ENCODE data around the gene IL10RB. TPM values are rescaled to one million over a fixed set of nuclear protein-coding genes. Genes with fewer than 3 reads are reported as not detected.

The IL10RB gene
- total RNA-seq, 4 donors from 2014 or later, result 15.7 to 104 (median 63.2) TPM

DNA sequence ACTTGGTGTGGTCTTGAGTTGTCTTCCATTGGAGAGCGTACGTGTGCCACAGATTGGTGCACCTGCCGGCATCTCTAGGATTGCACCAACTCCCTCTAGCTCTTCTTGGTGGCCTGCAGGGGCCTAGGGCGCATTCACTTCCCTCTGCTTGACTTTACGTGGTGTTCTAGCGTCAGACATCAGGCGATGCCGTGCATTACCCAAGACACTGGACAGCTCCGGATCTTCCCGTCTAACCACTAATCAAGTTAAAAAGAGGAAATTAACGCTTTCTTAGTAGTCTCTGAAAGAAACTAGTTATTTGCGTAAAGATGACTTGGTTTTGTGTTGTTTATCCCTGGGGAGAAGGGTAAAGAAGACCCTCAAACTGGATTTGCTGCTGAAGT, 510 bp upstream of the IL10RB start:
- Histone ChIP-seq H3K4me3 (peak overlapping the region; percentile 57 to 97 (median 72)), H3K27ac (peak overlapping the region; percentile 85 to 97 (median 92)), H3K36me3 (no peaks in the 10 kb centered on the region), H3K4me1 (peaks cover 13 to 42% (median 35%) of the 10 kb centered on the region in 4 donors), H3K9me3 (no peaks in the 10 kb centered on the region), H3K27me3 (no peaks in the 10 kb centered on the region)
- intact Hi-C loops (cut with DNase I; ENCODE audit: low total_unique reads) (loop anchor here (5.0 kb wide), 1 partner anchor 33 kb away; no protein-coding TSS in a partner anchor), in situ Hi-C loops (cut with MboI; ENCODE audit: low pct_ligation_motif_present in 1 of 4, low pct_unique_long_range_greater_than_20kb in 1 of 4, low sequenced_read_pairs in 3 of 4) (no loop called here)
- WGBS, 2 donors (ENCODE audit: low coverage in 1 of 2), result 26 to 30% methylated on average over 10 to 12 of the region's 12 CpGs
- TF ChIP-seq, protein P1, sequence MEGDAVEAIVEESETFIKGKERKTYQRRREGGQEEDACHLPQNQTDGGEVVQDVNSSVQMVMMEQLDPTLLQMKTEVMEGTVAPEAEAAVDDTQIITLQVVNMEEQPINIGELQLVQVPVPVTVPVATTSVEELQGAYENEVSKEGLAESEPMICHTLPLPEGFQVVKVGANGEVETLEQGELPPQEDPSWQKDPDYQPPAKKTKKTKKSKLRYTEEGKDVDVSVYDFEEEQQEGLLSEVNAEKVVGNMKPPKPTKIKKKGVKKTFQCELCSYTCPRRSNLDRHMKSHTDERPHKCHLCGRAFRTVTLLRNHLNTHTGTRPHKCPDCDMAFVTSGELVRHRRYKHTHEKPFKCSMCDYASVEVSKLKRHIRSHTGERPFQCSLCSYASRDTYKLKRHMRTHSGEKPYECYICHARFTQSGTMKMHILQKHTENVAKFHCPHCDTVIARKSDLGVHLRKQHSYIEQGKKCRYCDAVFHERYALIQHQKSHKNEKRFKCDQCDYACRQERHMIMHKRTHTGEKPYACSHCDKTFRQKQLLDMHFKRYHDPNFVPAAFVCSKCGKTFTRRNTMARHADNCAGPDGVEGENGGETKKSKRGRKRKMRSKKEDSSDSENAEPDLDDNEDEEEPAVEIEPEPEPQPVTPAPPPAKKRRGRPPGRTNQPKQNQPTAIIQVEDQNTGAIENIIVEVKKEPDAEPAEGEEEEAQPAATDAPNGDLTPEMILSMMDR (IDR thresholded peaks at IDR 0.05), result peak in 1 of 5 experiments; percentile 3
- TF ChIP-seq POLR2A (IDR thresholded peaks at IDR 0.05) (no peak), POLR2AphosphoS5 (IDR thresholded peaks at IDR 0.05) (no peak)
- DNase-seq, result peak; percentile 62

DNA sequence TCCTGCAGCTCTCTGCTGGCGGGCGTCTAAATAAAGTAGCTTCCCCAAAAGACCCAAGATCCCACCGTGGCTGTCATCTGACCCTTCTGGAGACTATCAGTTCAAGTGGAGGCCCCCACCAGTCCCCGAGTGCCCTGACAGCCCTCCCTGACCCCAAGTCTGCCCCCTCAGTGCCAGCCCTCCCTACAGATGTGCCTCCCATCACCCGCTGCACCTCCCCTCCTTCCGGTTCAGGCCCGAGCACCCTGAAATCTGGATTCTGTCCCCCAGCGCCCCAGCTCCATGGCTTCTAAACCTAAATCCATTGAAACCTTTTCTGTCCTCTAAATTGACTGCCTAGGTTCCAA, 595 bp downstream of the IL10RB start:
- no peak for TF ChIP-seq POLR2AphosphoS5 (IDR thresholded peaks at IDR 0.05)
- no peak for TF ChIP-seq EP300 (IDR thresholded peaks at IDR 0.05; ENCODE audit: low read depth)
- TF ChIP-seq POLR2A (IDR thresholded peaks at IDR 0.05), result no peak
- TF ChIP-seq, protein P1 (IDR thresholded peaks at IDR 0.05), result no peak
- Histone ChIP-seq H3K27ac (peak overlapping the region; percentile 85 to 97 (median 92)), H3K27me3 (no peaks in the 10 kb centered on the region), H3K4me3 (peak overlapping the region; percentile 57 to 97 (median 72)), H3K9me3 (no peaks in the 10 kb centered on the region), H3K36me3 (no peaks in the 10 kb centered on the region), H3K4me1 (peaks cover 13 to 42% (median 37%) of the 10 kb centered on the region in 4 donors)
- WGBS, 2 donors (ENCODE audit: low coverage in 1 of 2), result 6% methylated on average over 8 of the region's 8 CpGs; no CpG with 5 or more reads in 1 of the 2 donors
- intact Hi-C loops (cut with DNase I; ENCODE audit: low total_unique reads) (loop anchor here (5.0 kb wide), 1 partner anchor 34 kb away; no protein-coding TSS in a partner anchor), in situ Hi-C loops (cut with MboI; ENCODE audit: low pct_ligation_motif_present in 1 of 4, low pct_unique_long_range_greater_than_20kb in 1 of 4, low sequenced_read_pairs in 3 of 4) (no loop called here)
- DNase-seq, result peak; percentile 45

DNA sequence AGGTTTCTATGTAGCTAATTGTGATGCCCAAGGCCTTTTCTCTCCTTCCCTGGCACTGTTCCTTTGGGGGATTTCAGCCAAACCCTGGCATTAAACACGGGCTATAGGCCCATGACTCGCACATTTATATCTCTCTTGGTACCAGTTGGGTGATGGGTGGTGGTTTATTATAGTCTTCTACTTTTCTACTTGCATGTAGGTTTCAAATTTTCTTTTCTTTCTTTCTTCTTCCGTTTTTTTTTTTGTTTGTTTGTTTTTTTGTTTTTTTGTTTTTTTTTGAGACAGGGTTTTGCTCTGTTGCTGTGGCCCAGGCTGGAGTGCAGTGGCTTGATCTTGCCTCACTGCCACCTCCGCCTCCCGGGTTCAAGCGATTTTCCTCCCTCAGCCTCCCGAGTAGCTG, 1.1 kb downstream of the IL10RB start:
- Histone ChIP-seq H3K4me3 (peak overlapping the region; percentile 57 to 97 (median 72)), H3K27ac (peak overlapping the region; percentile 85 to 97 (median 92)), H3K27me3 (no peaks in the 10 kb centered on the region), H3K36me3 (no peaks in the 10 kb centered on the region), H3K4me1 (peaks cover 13 to 42% (median 37%) of the 10 kb centered on the region in 4 donors), H3K9me3 (no peaks in the 10 kb centered on the region)
- 49 to 76% methylated on average over 3 to 7 of the region's 7 CpGs for WGBS, 2 donors (ENCODE audit: low coverage in 1 of 2)
- TF ChIP-seq, protein P1 (IDR thresholded peaks at IDR 0.05), result no peak
- TF ChIP-seq POLR2A (IDR thresholded peaks at IDR 0.05) (no peak), EP300 (IDR thresholded peaks at IDR 0.05; ENCODE audit: low read depth) (no peak), POLR2AphosphoS5 (IDR thresholded peaks at IDR 0.05) (no peak)
- no peak for DNase-seq
- intact Hi-C loops (cut with DNase I; ENCODE audit: low total_unique reads), result loop anchor here (5.0 kb wide), 1 partner anchor 35 kb away; no protein-coding TSS in a partner anchor
- in situ Hi-C loops (cut with MboI; ENCODE audit: low pct_ligation_motif_present in 1 of 4, low pct_unique_long_range_greater_than_20kb in 1 of 4, low sequenced_read_pairs in 3 of 4), result no loop called here

DNA sequence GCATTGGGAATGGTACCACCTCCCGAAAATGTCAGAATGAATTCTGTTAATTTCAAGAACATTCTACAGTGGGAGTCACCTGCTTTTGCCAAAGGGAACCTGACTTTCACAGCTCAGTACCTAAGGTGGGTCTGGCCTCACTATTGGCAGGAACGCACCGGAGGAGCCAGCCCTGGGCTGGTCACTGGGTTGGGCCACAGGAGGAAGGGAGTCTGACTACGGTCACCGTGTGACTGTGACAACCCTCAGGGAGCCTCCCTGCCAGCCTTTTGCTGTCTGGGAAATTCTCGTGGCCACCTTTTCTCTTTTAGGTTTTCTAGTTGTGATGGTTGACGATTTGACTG, 2.2 kb downstream of the IL10RB start:
- in situ Hi-C loops (cut with MboI; ENCODE audit: low pct_ligation_motif_present in 1 of 4, low pct_unique_long_range_greater_than_20kb in 1 of 4, low sequenced_read_pairs in 3 of 4), result no loop called here
- H3K4me3 ChIP-seq, result no peak overlapping the region
- peak overlapping the region; percentile 85 to 97 (median 92) for H3K27ac ChIP-seq
- 74 to 84% methylated on average over 2 to 7 of the region's 7 CpGs for WGBS, 2 donors (ENCODE audit: low coverage in 1 of 2)
- intact Hi-C loops (cut with DNase I; ENCODE audit: low total_unique reads), result loop anchor here (5.0 kb wide), 1 partner anchor 36 kb away; no protein-coding TSS in a partner anchor
- H3K9me3 ChIP-seq, result no peaks in the 10 kb centered on the region
- H3K36me3 ChIP-seq, result no peaks in the 10 kb centered on the region
- DNase-seq, result peak; percentile 45
- peaks cover 13 to 42% (median 37%) of the 10 kb centered on the region in 4 donors for H3K4me1 ChIP-seq
- no peaks in the 10 kb centered on the region for H3K27me3 ChIP-seq
- TF ChIP-seq POLR2A (IDR thresholded peaks at IDR 0.05), result no peak
- TF ChIP-seq POLR2AphosphoS5 (IDR thresholded peaks at IDR 0.05), result peak in 1 of 3 donors; percentile 9

All from transverse colon (tissue), 4 donors.